ENCODE results near the gene BABAM2. TPM values are rescaled to one million over a fixed set of nuclear protein-coding genes. Genes with fewer than 3 reads are reported as not detected.

Gene BABAM2
- total and polyA plus RNA-seq, 2 experiments from 2014 or later: 28.8 to 43.6 TPM

- Histone ChIP-seq H3K9me2 (replicated peaks; ENCODE audit: insufficient read depth) (no peaks in the 10 kb centered on the region), H2AFZ (no peak overlapping the region), H3K27ac (peak overlapping the region; percentile 89), H3K9me3 (ENCODE audit: low read depth) (no peaks in the 10 kb centered on the region), H3K4me3 (no peak overlapping the region), H3K4me1 (ENCODE audit: insufficient read depth) (peaks cover 60% of the 10 kb centered on the region), H3K79me2 (no peaks in the 10 kb centered on the region), H3K36me3 (replicated peaks; ENCODE audit: insufficient read depth, low read depth) (no peaks in the 10 kb centered on the region), H3K27me3 (no peaks in the 10 kb centered on the region), H4K20me1 (ENCODE audit: insufficient read depth, poor library complexity, severe bottlenecking) (no peaks in the 10 kb centered on the region), H3K4me2 (no peak overlapping the region)
- TF ChIP-seq EZH2 (IDR thresholded peaks at IDR 0.05; ENCODE audit: borderline replicate concordance): no peak
- no peak for DNase-seq (ENCODE audit: low spot score)
- WGBS (ENCODE audit: low lambda C conversion rate, missing lambda C conversion rate): 66% methylated on average over 15 of the region's 15 CpGs
Measured at GRCh38 chr2:28340312-28341202, 450.0 kb downstream of the BABAM2 start.

GRCh38 chr2:28341208-28341891, 450.8 kb downstream of the BABAM2 start:
- 53% methylated on average over 17 of the region's 17 CpGs for WGBS (ENCODE audit: low lambda C conversion rate, missing lambda C conversion rate)
- Histone ChIP-seq H3K27me3 (no peaks in the 10 kb centered on the region), H2AFZ (no peak overlapping the region), H3K4me3 (no peak overlapping the region), H4K20me1 (ENCODE audit: insufficient read depth, poor library complexity, severe bottlenecking) (no peaks in the 10 kb centered on the region), H3K4me2 (no peak overlapping the region), H3K27ac (peak overlapping the region; percentile 89), H3K79me2 (no peaks in the 10 kb centered on the region), H3K4me1 (ENCODE audit: insufficient read depth) (peaks cover 60% of the 10 kb centered on the region), H3K9me3 (ENCODE audit: low read depth) (no peaks in the 10 kb centered on the region), H3K36me3 (replicated peaks; ENCODE audit: insufficient read depth, low read depth) (no peaks in the 10 kb centered on the region), H3K9me2 (replicated peaks; ENCODE audit: insufficient read depth) (no peaks in the 10 kb centered on the region)
- DNase-seq (ENCODE audit: low spot score): no peak
- no peak for TF ChIP-seq EZH2phosphoT487 (IDR thresholded peaks at IDR 0.05; ENCODE audit: low read depth, severe bottlenecking, unreplicated experiment)
- TF ChIP-seq EZH2 (IDR thresholded peaks at IDR 0.05; ENCODE audit: borderline replicate concordance): no peak
- TF ChIP-seq, protein P1, sequence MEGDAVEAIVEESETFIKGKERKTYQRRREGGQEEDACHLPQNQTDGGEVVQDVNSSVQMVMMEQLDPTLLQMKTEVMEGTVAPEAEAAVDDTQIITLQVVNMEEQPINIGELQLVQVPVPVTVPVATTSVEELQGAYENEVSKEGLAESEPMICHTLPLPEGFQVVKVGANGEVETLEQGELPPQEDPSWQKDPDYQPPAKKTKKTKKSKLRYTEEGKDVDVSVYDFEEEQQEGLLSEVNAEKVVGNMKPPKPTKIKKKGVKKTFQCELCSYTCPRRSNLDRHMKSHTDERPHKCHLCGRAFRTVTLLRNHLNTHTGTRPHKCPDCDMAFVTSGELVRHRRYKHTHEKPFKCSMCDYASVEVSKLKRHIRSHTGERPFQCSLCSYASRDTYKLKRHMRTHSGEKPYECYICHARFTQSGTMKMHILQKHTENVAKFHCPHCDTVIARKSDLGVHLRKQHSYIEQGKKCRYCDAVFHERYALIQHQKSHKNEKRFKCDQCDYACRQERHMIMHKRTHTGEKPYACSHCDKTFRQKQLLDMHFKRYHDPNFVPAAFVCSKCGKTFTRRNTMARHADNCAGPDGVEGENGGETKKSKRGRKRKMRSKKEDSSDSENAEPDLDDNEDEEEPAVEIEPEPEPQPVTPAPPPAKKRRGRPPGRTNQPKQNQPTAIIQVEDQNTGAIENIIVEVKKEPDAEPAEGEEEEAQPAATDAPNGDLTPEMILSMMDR (IDR thresholded peaks at IDR 0.05; ENCODE audit: poor library complexity): no peak

DNA sequence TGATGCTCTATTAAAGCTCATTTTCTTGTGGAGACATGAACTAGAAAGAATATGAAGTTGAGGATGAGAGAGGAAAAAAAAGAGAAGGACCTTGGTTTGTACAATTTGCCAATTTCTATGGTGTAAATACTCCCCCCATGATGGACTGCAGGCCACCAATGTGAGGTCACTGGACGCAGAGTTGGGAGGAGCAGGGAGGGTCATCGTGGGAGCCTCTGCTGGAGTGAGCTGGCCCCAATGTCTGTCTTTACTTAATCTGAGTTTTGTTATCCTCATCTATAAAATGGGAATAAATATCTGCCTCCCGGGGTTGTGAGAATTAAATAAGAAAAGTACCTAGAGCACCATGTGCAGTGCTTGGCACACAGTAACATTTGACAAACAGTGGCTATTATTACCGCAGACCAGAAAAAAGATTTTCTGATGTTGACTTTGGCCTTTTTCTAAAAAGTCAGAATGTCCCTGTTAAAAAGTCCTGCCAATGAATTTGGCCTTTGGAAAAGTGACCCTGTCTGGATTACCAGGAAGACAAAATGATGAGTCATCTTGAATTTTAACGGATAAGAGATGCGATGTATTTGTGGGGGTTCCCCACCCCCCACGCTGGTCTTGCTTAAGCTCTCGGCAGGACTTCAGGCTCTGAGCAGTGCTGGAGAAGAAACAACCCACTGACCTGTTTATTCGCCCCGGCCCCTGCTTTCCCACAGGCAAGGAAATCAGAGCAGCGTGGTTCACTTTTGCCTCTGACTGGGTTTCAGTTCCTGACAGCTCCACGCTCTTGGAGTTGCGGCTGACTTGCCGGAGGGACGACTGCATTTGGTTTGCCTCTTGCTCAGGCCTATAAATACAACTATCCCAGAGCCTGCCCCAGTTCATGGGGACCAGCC, 451.8 kb downstream of the BABAM2 start:
- 51% methylated on average over 15 of the region's 15 CpGs for WGBS (ENCODE audit: low lambda C conversion rate, missing lambda C conversion rate)
- H3K4me1 ChIP-seq (ENCODE audit: insufficient read depth): peaks cover 67% of the 10 kb centered on the region
- TF ChIP-seq, protein P1 (IDR thresholded peaks at IDR 0.05; ENCODE audit: poor library complexity): no peak
- TF ChIP-seq EZH2 (IDR thresholded peaks at IDR 0.05; ENCODE audit: borderline replicate concordance): no peak
- no peak for TF ChIP-seq EZH2phosphoT487 (IDR thresholded peaks at IDR 0.05; ENCODE audit: low read depth, severe bottlenecking, unreplicated experiment)
- H3K79me2 ChIP-seq: no peaks in the 10 kb centered on the region
- no peak overlapping the region for H2AFZ ChIP-seq
- no peaks in the 10 kb centered on the region for H4K20me1 ChIP-seq (ENCODE audit: insufficient read depth, poor library complexity, severe bottlenecking)
- H3K36me3 ChIP-seq (replicated peaks; ENCODE audit: insufficient read depth, low read depth): no peaks in the 10 kb centered on the region
- no peaks in the 10 kb centered on the region for H3K9me2 ChIP-seq (replicated peaks; ENCODE audit: insufficient read depth)
- no peaks in the 10 kb centered on the region for H3K9me3 ChIP-seq (ENCODE audit: low read depth)
- H3K27ac ChIP-seq: peak overlapping the region; percentile 89
- no peak overlapping the region for H3K4me3 ChIP-seq
- no peaks in the 10 kb centered on the region for H3K27me3 ChIP-seq
- peak; percentile 49 for DNase-seq (ENCODE audit: low spot score)
- peak overlapping the region; percentile 19 for H3K4me2 ChIP-seq

Measured in hepatocyte (in vitro differentiated cells).